Activated CD4-positive, alpha-beta T cell treated with anti-CD3 and anti-CD28 coated beads, Interleukin-2, amount 50 U/mL, for 4 hours (primary cell): ENCODE results near the gene TLCD1.

ENCODE experiments used
- DNase-seq, 2 experiments: peaks; one replicate each; pipeline ENCODE4 v3.0.0-alpha.2; 2020

TLCD1 gene

GRCh38 chr17:28675490-28675889, 50.5 kb downstream of the TLCD1 start:
- DNase-seq, result no peak
